ENCODE measurements around the gene TFPI.

DNA sequence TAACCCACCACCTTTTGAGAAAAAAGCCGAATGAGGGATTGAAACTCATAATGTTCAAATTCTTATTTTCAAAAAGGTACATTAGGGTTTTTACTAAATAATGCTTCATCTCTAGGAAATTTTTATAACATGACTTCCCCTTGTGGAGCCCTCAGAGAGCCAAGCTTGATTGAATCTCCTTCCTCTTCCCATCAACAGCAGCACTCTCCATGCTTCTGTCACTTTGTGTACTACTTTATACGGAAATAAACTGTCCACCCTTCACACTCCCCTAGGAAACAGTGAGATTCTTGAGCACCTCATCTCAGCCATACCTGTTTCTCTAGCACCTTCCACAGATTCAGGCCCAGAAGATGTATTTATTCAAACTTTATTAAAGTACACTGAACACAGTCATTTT, 51.8 kb downstream of the TFPI start:
- no peak for TF ChIP-seq TCF12 (IDR thresholded peaks at IDR 0.05; ENCODE audit: low read depth)
- no peak for TF ChIP-seq TAF1 (IDR thresholded peaks at IDR 0.05; ENCODE audit: low read depth)
- TF ChIP-seq YY1 (IDR thresholded peaks at IDR 0.05; ENCODE audit: low read depth), result no peak
- no peak for TF ChIP-seq EP300 (IDR thresholded peaks at IDR 0.05; ENCODE audit: borderline replicate concordance)
- TF ChIP-seq CREB1 (IDR thresholded peaks at IDR 0.05; ENCODE audit: low read depth), result no peak
- no peak for TF ChIP-seq RAD21 (IDR thresholded peaks at IDR 0.05; ENCODE audit: low read depth)
- TF ChIP-seq REST (IDR thresholded peaks at IDR 0.05; ENCODE audit: low read depth), result no peak
- TF ChIP-seq MAX (IDR thresholded peaks at IDR 0.05), result no peak
